Hepatocyte (in vitro differentiated cells): Measurements from ENCODE around the gene MGMT.

ENCODE experiments used
- CTCF ChIP-seq: fragments of 200-600 bp; sonication (generic); IDR thresholded peaks from 2 replicates; pipeline ENCODE4 v1.5.1; 2016; ENCODE audit warnings: antibody characterized with exemption, mild to moderate bottlenecking; ENCODE audit not compliant: poor library complexity
- EZH2 ChIP-seq: fragments of 200-600 bp; sonication (generic); IDR thresholded peaks from 2 replicates; pipeline ENCODE4 v1.6.1; 2016; ENCODE audit warnings: antibody characterized with exemption, mild to moderate bottlenecking, borderline replicate concordance
- EZH2phosphoT487 ChIP-seq: fragments of 200-600 bp; sonication (generic); IDR thresholded peaks from one replicate; pipeline ENCODE4 v1.6.1; 2018; ENCODE audit warnings: antibody characterized with exemption, mild to moderate bottlenecking, low read depth, moderate library complexity; ENCODE audit not compliant: unreplicated experiment, severe bottlenecking

DNA sequence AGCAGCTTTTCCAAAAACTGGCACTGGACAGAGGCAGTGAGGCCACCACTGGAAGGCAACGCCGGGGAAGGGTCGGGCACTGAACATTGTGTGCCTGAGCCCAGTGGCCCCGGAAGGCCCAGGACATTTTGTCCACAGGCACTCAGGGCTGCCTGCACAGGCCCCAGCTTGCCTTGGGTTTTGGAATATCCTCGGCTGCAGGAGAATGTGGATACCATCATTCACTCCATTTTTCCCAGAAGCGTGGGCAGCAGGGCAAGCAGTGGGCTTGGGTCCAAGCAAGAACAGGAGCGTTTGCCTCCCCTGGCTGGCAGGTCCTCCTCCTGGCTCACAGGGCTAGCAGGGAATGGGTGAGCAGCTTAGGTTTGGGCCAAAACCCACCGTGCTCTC is 349.6 kb downstream of the MGMT start:
- TF ChIP-seq CTCF = no peak
- TF ChIP-seq EZH2phosphoT487 = no peak
- TF ChIP-seq EZH2 = no peak
